ENCODE results near the gene FRMD4A.
"Not testable (repeated sequence)": the region's sequence is repeated elsewhere in the genome, so short reads cannot be mapped to it uniquely, and the experiment has no call there.

FRMD4A gene

GRCh38 chr10:13729586-13730305 lies 601.0 kb downstream of the FRMD4A start:
- DNase-seq: no peak

GRCh38 chr10:13728898-13729535 lies 601.7 kb downstream of the FRMD4A start:
- no peak for DNase-seq

- no peak for DNase-seq
Measured at GRCh38 chr10:13725594-13725993, 605.1 kb downstream of the FRMD4A start.

GRCh38 chr10:13724484-13724883 lies 606.2 kb downstream of the FRMD4A start:
- DNase-seq: no peak

- no peak for DNase-seq
Measured at GRCh38 chr10:13722747-13723653, 607.7 kb downstream of the FRMD4A start.

- DNase-seq: no peak
Measured at GRCh38 chr10:13721486-13721885, 609.2 kb downstream of the FRMD4A start.

- DNase-seq: no peak
Measured at GRCh38 chr10:13720699-13721098, 610.0 kb downstream of the FRMD4A start.

GRCh38 chr10:13719425-13719824 lies 611.3 kb downstream of the FRMD4A start:
- no peak for DNase-seq

GRCh38 chr10:13718820-13719219 lies 611.9 kb downstream of the FRMD4A start:
- DNase-seq: no peak

- peak; percentile 22 for DNase-seq
Measured at GRCh38 chr10:13717936-13718772, 612.6 kb downstream of the FRMD4A start.

GRCh38 chr10:13717571-13717935 lies 613.2 kb downstream of the FRMD4A start:
- DNase-seq: no peak

- DNase-seq: peak; percentile 23
Measured at GRCh38 chr10:13716081-13717071, 614.3 kb downstream of the FRMD4A start.

- DNase-seq: not testable (repeated sequence)
Measured at GRCh38 chr10:13715596-13715995, 615.1 kb downstream of the FRMD4A start.

- no peak for DNase-seq
Measured at GRCh38 chr10:13715100-13715499, 615.6 kb downstream of the FRMD4A start.

GRCh38 chr10:13712837-13713581 lies 617.7 kb downstream of the FRMD4A start:
- DNase-seq: peak; percentile 20

- DNase-seq: no peak
Measured at GRCh38 chr10:13712476-13712836, 618.3 kb downstream of the FRMD4A start.

GRCh38 chr10:13711291-13711690 lies 619.4 kb downstream of the FRMD4A start:
- no peak for DNase-seq

- DNase-seq: peak; percentile 18
Measured at GRCh38 chr10:13709931-13710650, 620.6 kb downstream of the FRMD4A start.

GRCh38 chr10:13708256-13708990 lies 622.3 kb downstream of the FRMD4A start:
- DNase-seq: peak; percentile 7

Data from midbrain (tissue), 1 donor.